ENCODE results near the gene PNMA1. TPM values are rescaled to one million over a fixed set of nuclear protein-coding genes. Genes with fewer than 3 reads are reported as not detected.

PNMA1 gene
- total RNA-seq, 2 experiments from 2014 or later: 52.6 to 55.9 TPM

DNA sequence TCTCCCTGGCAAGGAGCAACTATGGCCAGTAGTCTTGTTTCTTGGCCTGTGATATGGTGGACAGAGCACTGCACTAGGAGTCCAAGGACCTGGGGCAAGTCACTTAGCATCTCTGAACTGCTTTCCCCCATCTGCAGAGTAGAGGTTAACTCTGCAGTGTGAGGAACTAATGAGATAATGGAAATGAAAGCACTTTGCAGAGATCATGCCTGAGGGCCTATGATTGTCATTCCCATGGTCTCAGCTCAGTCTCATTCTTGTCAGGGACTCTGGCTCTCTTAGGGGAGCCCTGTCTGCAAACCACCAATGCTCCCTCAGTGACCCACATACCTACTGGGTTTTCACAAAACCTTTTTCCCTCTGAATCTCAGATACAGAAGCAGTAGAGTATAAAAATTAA is 6.5 kb upstream of the PNMA1 start:
- Mint-ChIP-seq H3K36me3 (ENCODE audit: low read depth) (peaks cover 88% of the 10 kb centered on the region), H3K27ac (peak overlapping the region; percentile 33), H3K9me3 (no peaks in the 10 kb centered on the region), H3K4me3 (no peak overlapping the region), H3K27me3 (no peaks in the 10 kb centered on the region), H3K4me1 (ENCODE audit: low read depth) (peaks cover 7% of the 10 kb centered on the region)
- ChIA-PET POLR2A (interaction anchor here (0.8 kb wide), 1 partner anchor 9 kb away, joined by 3 read pairs; no protein-coding TSS in a partner anchor), CTCF (no interaction called here)
- Histone ChIP-seq H3K27me3 (ENCODE audit: control insufficient read depth in 1 of 2, insufficient read depth in 2 of 2, low read length in 2 of 2) (no peaks in the 10 kb centered on the region), H3K4me3 (ENCODE audit: low read length) (no peak overlapping the region), H3K9me3 (ENCODE audit: control insufficient read depth in 1 of 2, insufficient read depth in 1 of 2, low read length in 2 of 2) (no peaks in the 10 kb centered on the region), H3K4me1 (ENCODE audit: insufficient read depth, low read length) (peaks cover 23% of the 10 kb centered on the region), H3K36me3 (ENCODE audit: insufficient read depth, low read length) (peaks cover 90% of the 10 kb centered on the region), H3K27ac (ENCODE audit: low read depth in 1 of 2, low read length in 2 of 2) (no peak overlapping the region)
- TF ChIP-seq CTCF (IDR thresholded peaks at IDR 0.05): no peak
- intact Hi-C loops (cut with DNase I, micrococcal nuclease): loop anchor here in 1 of 2 experiments (10.0 kb wide), 1 partner anchor 164 kb away; the partner anchor contains the start of gene ZNF410
- DNase-seq (no peak), ATAC-seq (ENCODE audit: poor library complexity) (no peak)

DNA sequence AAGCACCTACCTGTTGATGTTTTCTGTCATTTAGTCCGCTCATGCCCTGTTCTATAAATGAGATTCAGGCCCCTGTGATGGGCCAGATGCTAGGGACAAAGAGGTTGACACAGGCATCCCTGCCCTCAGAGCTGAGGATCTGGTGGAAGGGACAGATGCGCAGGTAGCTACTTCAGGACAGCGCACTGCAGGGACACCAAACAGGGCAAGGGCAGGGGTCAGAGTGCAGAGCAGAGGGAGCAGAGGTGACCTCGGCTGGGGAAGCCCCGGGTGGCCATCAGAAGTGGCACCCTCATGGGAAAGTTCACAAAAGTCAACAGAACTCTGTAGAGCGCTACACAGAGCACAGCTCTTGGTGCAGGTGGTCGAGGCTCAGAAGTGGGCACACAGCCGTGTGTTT is 5.6 kb upstream of the PNMA1 start:
- no peak for TF ChIP-seq CTCF (IDR thresholded peaks at IDR 0.05)
- Mint-ChIP-seq H3K27ac (no peak overlapping the region), H3K4me1 (ENCODE audit: low read depth) (peaks cover 7% of the 10 kb centered on the region), H3K9me3 (no peaks in the 10 kb centered on the region), H3K36me3 (ENCODE audit: low read depth) (peaks cover 83% of the 10 kb centered on the region), H3K27me3 (no peaks in the 10 kb centered on the region), H3K4me3 (no peak overlapping the region)
- H3K9me3 ChIP-seq (ENCODE audit: control insufficient read depth in 1 of 2, insufficient read depth in 1 of 2, low read length in 2 of 2): no peaks in the 10 kb centered on the region
- H3K27me3 ChIP-seq (ENCODE audit: control insufficient read depth in 1 of 2, insufficient read depth in 2 of 2, low read length in 2 of 2): no peaks in the 10 kb centered on the region
- H3K27ac ChIP-seq (ENCODE audit: low read depth in 1 of 2, low read length in 2 of 2): no peak overlapping the region
- peaks cover 17% of the 10 kb centered on the region for H3K4me1 ChIP-seq (ENCODE audit: insufficient read depth, low read length)
- ChIA-PET POLR2A (interaction anchor here (0.8 kb wide), 1 partner anchor 8 kb away, joined by 3 read pairs; no protein-coding TSS in a partner anchor), CTCF (no interaction called here)
- intact Hi-C loops (cut with DNase I, micrococcal nuclease): loop anchor here (5.0 to 10.0 kb wide), 2 partner anchors 165 to 233 kb away; partner anchors contain the start of genes COQ6 (in 1 of the 2), FAM161B (in 1 of the 2) and ZNF410 (in 1 of the 2)
- no peak for DNase-seq
- no peak for ATAC-seq (ENCODE audit: poor library complexity)
- peaks cover 82% of the 10 kb centered on the region for H3K36me3 ChIP-seq (ENCODE audit: insufficient read depth, low read length)
- no peak overlapping the region for H3K4me3 ChIP-seq (ENCODE audit: low read length)

DNA sequence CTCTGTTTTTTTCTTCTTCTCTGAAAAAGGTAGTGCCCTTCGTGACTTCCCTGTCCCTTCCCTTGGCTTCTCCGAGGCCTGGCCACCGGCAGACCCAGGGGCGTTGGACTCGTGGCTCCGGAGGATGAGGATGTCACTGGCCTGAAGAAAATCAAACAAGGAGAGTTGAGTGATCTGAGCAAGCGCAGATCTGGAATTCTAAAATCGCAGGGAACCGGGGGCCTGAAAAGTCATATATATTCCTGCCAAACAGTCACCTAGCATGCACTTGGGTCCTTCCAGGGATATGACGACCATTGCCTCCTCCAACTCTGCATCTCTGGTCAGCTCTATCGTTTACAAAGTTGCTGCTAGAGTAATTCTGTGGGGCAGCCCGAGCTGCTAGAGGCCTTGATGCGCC is 5.2 kb upstream of the PNMA1 start:
- no peak for TF ChIP-seq CTCF (IDR thresholded peaks at IDR 0.05)
- POLR2A ChIA-PET: no interaction called here
- CTCF ChIA-PET: no interaction called here
- Histone ChIP-seq H3K27ac (ENCODE audit: low read depth in 1 of 2, low read length in 2 of 2) (no peak overlapping the region), H3K9me3 (ENCODE audit: control insufficient read depth in 1 of 2, insufficient read depth in 1 of 2, low read length in 2 of 2) (no peaks in the 10 kb centered on the region), H3K4me3 (ENCODE audit: low read length) (no peak overlapping the region), H3K4me1 (ENCODE audit: insufficient read depth, low read length) (peaks cover 16% of the 10 kb centered on the region), H3K27me3 (ENCODE audit: control insufficient read depth in 1 of 2, insufficient read depth in 2 of 2, low read length in 2 of 2) (no peaks in the 10 kb centered on the region), H3K36me3 (ENCODE audit: insufficient read depth, low read length) (peaks cover 78% of the 10 kb centered on the region)
- ATAC-seq (ENCODE audit: poor library complexity): no peak
- no peak overlapping the region for H3K27ac Mint-ChIP-seq
- H3K4me1 Mint-ChIP-seq (ENCODE audit: low read depth): peaks cover 12% of the 10 kb centered on the region
- H3K27me3 Mint-ChIP-seq: no peaks in the 10 kb centered on the region
- intact Hi-C loops (cut with DNase I, micrococcal nuclease): loop anchor here in 1 of 2 experiments (5.0 kb wide), 1 partner anchor 233 kb away; the partner anchor contains the start of genes COQ6 and FAM161B
- H3K36me3 Mint-ChIP-seq (ENCODE audit: low read depth): peaks cover 83% of the 10 kb centered on the region
- H3K9me3 Mint-ChIP-seq: no peaks in the 10 kb centered on the region
- no peak overlapping the region for H3K4me3 Mint-ChIP-seq
- no peak for DNase-seq
